CD14-positive monocyte (primary cell): ENCODE measurements around the gene BUD13. TPM values are rescaled to one million over a fixed set of nuclear protein-coding genes. Genes with fewer than 3 reads are reported as not detected.

ENCODE experiments used
- DNase-seq, 3 donors: peaks; one replicate each; pipeline ENCODE4 v3.0.0-alpha.2; 2011 to 2022
- H2AFZ ChIP-seq: 2 replicates; pipeline ENCODE4 v1.6.0; 2012; ENCODE audit warnings: mild to moderate bottlenecking, low read depth, low read length, inconsistent platforms; ENCODE audit not compliant: insufficient read depth, poor library complexity, severe bottlenecking
- H3K27ac ChIP-seq, 2 donors: 1 replicate in 1 of 2; 2 replicates in 1 of 2; pipeline ENCODE4 v1.5.1; 2012 to 2013; ENCODE audit warnings: low read length in 2 of 2, control low read depth in 1 of 2, inconsistent platforms in 1 of 2, low read depth in 1 of 2, mild to moderate bottlenecking in 1 of 2
- H3K27me3 ChIP-seq, 2 donors: one replicate each; pipeline versions ENCODE4 v1.6.0 to v1.6.1; 2011 to 2013; ENCODE audit warnings: low read length in 2 of 2; ENCODE audit not compliant: control insufficient read depth in 2 of 2, insufficient read depth in 2 of 2
- H3K36me3 ChIP-seq, 2 donors: replicated peaks in 1 of 2; 1 replicate in 1 of 2; 2 replicates in 1 of 2; pipeline versions ENCODE4 v1.5.1 to v1.6.1; 2012 to 2013; ENCODE audit warnings: low read length in 2 of 2, control low read depth in 1 of 2, inconsistent platforms in 1 of 2, mild to moderate bottlenecking in 1 of 2; ENCODE audit not compliant: insufficient read depth in 2 of 2, control insufficient read depth in 1 of 2
- H3K4me1 ChIP-seq, 2 donors: 1 replicate in 1 of 2; 2 replicates in 1 of 2; pipeline versions ENCODE4 v1.5.1 to v1.6.1; 2012 to 2013; ENCODE audit warnings: low read length in 2 of 2, control low read depth in 1 of 2, inconsistent platforms in 1 of 2, mild to moderate bottlenecking in 1 of 2, moderate library complexity in 1 of 2; ENCODE audit not compliant: insufficient read depth in 2 of 2, control insufficient read depth in 1 of 2
- H3K4me2 ChIP-seq: replicated peaks from 2 replicates; pipeline ENCODE3; 2012; ENCODE audit warnings: low read length, moderate library complexity, mild to moderate bottlenecking; ENCODE audit not compliant: poor library complexity, severe bottlenecking; ENCODE audit errors: extremely low read depth
- H3K4me3 ChIP-seq, 3 experiments: fragments of 200-600 bp in 1 of 3; sonication (generic) in 1 of 3; replicated peaks in 1 of 3; 1 replicate in 2 of 3; 2 replicates in 1 of 3; pipeline ENCODE4 v1.5.1; 2011 to 2013; ENCODE audit warnings: low read length in 3 of 3, mild to moderate bottlenecking in 3 of 3, control low read depth in 2 of 3, low read depth in 2 of 3, inconsistent platforms in 1 of 3, moderate library complexity in 1 of 3
- H3K79me2 ChIP-seq: 2 replicates; pipeline ENCODE4 v1.6.0; 2012; ENCODE audit warnings: mild to moderate bottlenecking, control low read depth, inconsistent platforms, low read length, moderate library complexity; ENCODE audit not compliant: insufficient read depth
- H3K9ac ChIP-seq: 2 replicates; pipeline ENCODE4 v1.6.0; 2017; ENCODE audit warnings: low read length, mild to moderate bottlenecking; ENCODE audit not compliant: insufficient read depth, poor library complexity, severe bottlenecking
- H3K9me3 ChIP-seq, 2 donors: replicated peaks in 1 of 2; 1 replicate in 1 of 2; 2 replicates in 1 of 2; pipeline versions ENCODE4 v1.5.1 to v1.6.1; 2012 to 2013; ENCODE audit warnings: low read length in 2 of 2, control low read depth in 1 of 2; ENCODE audit not compliant: control insufficient read depth in 1 of 2, insufficient read depth in 1 of 2
- H4K20me1 ChIP-seq: 2 replicates; pipeline ENCODE4 v1.6.0; 2012; ENCODE audit warnings: mild to moderate bottlenecking, low read length, control low read depth, moderate library complexity; ENCODE audit not compliant: insufficient read depth
- H3K27ac Mint-ChIP-seq, 7 donors: one replicate each; pipeline ENCODE4 v1.8.0; 2020; ENCODE audit warnings: mild to moderate bottlenecking in 7 of 7, mixed read lengths in 7 of 7, moderate library complexity in 6 of 7, inconsistent platforms in 2 of 7
- H3K27me3 Mint-ChIP-seq, 3 donors: one replicate each; pipeline ENCODE4 v1.8.0; 2021 to 2022; ENCODE audit warnings: low read depth in 3 of 3, mild to moderate bottlenecking in 3 of 3, mixed read lengths in 3 of 3, moderate library complexity in 3 of 3, inconsistent platforms in 1 of 3
- H3K36me3 Mint-ChIP-seq, 2 donors: one replicate each; pipeline ENCODE4 v1.8.0; 2020; ENCODE audit warnings: mixed read lengths in 2 of 2, inconsistent platforms in 1 of 2, mild to moderate bottlenecking in 1 of 2
- H3K4me1 Mint-ChIP-seq: one replicate; pipeline ENCODE4 v1.8.0; 2020; ENCODE audit warnings: mild to moderate bottlenecking, mixed read lengths
- H3K4me3 Mint-ChIP-seq, 2 donors: one replicate each; pipeline ENCODE4 v1.8.0; 2020; ENCODE audit warnings: mild to moderate bottlenecking in 2 of 2, mixed read lengths in 2 of 2, moderate library complexity in 1 of 2
- H3K9me3 Mint-ChIP-seq, 7 donors: one replicate each; pipeline ENCODE4 v1.8.0; 2020 to 2022; ENCODE audit warnings: mixed read lengths in 7 of 7, mild to moderate bottlenecking in 6 of 7, moderate library complexity in 6 of 7, inconsistent platforms in 2 of 7
- WGBS: methylation state at CpG from one replicate; pipeline ENCODE4 v1.1.5; 2013; ENCODE audit warnings: missing lambda C conversion rate; ENCODE audit not compliant: insufficient coverage; 5-methylcytosine and 5-hydroxymethylcytosine counted together
- intact Hi-C, 2 donors: fragments of 100-400 bp; cut with micrococcal nuclease; formaldehyde crosslinking; loops; one replicate each; pipeline versions ENCODE4 v1.15.0 to v1.15.1; 2023
- polyA plus RNA-seq, 3 donors: library from polyadenylated mRNA; depleted of rRNA in 1 of 3; unstranded in 2 of 3; stranded (reverse) in 1 of 3; fragments of 300-500 nt in 2 of 3; fragments of >200 nt in 1 of 3; fragmentation: Illumina TruSeq in 2 of 3; gene quantifications; 1 replicate in 2 of 3; 2 replicates in 1 of 3; pipeline ENCODE4 v1.2.3, GENCODE V29; 2012 to 2021
- TF ChIP-seq, protein P1 (sequence below): fragments of 200-600 bp; IDR thresholded peaks from one replicate; pipeline ENCODE4 v1.8.0; 2022; ENCODE audit warnings: antibody characterized with exemption, mild to moderate bottlenecking

Gene BUD13
- polyA plus RNA-seq, 3 donors: 4.2 to 8.7 (median 5.3) TPM

DNA sequence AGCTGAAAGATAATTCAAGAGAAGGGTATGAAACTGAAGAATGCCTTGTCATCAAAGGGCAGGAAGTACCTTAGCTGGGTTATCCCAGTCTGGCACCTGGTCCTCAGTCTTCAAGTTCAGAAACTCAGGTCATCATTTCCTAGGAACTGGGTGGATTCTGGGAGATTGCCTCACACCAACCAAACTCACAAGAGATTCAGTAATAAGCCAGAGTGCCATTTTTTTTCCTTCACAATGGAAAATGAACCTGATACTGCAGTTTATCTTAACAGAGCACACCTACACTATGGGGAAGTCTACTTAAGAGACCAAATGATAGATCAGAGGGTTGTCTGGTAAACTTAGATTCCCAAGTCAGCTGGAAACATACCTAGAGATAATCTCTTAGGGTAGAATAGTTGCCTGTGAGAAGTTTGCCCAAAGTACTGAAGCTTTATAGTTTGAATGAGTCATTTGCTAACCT lies 3.8 kb upstream of the BUD13 start:
- TF ChIP-seq, protein P1, sequence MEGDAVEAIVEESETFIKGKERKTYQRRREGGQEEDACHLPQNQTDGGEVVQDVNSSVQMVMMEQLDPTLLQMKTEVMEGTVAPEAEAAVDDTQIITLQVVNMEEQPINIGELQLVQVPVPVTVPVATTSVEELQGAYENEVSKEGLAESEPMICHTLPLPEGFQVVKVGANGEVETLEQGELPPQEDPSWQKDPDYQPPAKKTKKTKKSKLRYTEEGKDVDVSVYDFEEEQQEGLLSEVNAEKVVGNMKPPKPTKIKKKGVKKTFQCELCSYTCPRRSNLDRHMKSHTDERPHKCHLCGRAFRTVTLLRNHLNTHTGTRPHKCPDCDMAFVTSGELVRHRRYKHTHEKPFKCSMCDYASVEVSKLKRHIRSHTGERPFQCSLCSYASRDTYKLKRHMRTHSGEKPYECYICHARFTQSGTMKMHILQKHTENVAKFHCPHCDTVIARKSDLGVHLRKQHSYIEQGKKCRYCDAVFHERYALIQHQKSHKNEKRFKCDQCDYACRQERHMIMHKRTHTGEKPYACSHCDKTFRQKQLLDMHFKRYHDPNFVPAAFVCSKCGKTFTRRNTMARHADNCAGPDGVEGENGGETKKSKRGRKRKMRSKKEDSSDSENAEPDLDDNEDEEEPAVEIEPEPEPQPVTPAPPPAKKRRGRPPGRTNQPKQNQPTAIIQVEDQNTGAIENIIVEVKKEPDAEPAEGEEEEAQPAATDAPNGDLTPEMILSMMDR: no peak
- Mint-ChIP-seq H3K4me1 (peaks cover 22% of the 10 kb centered on the region), H3K9me3 (no peaks in the 10 kb centered on the region), H3K27me3 (peaks cover 0 to 2% (median 0%) of the 10 kb centered on the region in 3 donors), H3K27ac (peak overlapping the region in 2 of 7 donors; percentile 2 to 35), H3K4me3 (no peak overlapping the region), H3K36me3 (peaks cover 52 to 59% of the 10 kb centered on the region in 2 donors)
- Histone ChIP-seq H3K9ac (no peak overlapping the region), H3K4me3 (no peak overlapping the region), H3K4me1 (peaks cover 18 to 26% of the 10 kb centered on the region in 2 donors), H4K20me1 (no peaks in the 10 kb centered on the region), H3K27ac (no peak overlapping the region), H3K27me3 (no peaks in the 10 kb centered on the region), H3K4me2 (no peak overlapping the region), H3K79me2 (peaks cover 13% of the 10 kb centered on the region), H3K36me3 (peaks cover 43 to 59% of the 10 kb centered on the region in 2 donors), H2AFZ (no peak overlapping the region), H3K9me3 (no peaks in the 10 kb centered on the region)
- intact Hi-C loops: no loop called here
- DNase-seq: no peak

DNA sequence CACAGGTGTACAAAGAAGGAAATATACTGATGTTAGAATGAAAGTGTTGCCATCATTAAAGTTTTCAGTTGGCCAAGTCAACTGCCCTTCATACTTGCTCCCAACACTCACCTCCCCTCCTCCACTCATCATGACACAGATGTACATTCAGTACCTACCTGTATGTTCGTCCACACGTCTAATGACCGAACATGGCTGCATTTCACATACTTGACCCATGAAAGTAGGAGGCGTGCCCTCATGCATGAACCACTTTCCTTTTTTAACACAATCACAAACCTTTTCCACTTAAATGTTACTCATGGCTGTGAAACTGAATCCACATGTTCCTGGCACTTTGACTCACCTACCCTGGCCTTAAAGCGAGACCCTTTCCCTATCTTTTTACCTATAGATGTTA lies 3.2 kb upstream of the BUD13 start:
- H3K4me1 ChIP-seq: peaks cover 22 to 32% of the 10 kb centered on the region in 2 donors
- H4K20me1 ChIP-seq: peaks cover 2% of the 10 kb centered on the region
- peaks cover 37 to 53% of the 10 kb centered on the region in 2 donors for H3K36me3 ChIP-seq
- H3K4me3 Mint-ChIP-seq: no peak overlapping the region
- DNase-seq: no peak
- H3K27me3 ChIP-seq: no peaks in the 10 kb centered on the region
- H3K9ac ChIP-seq: no peak overlapping the region
- peaks cover 0 to 2% (median 0%) of the 10 kb centered on the region in 3 donors for H3K27me3 Mint-ChIP-seq
- WGBS: 97% methylated on average over 4 of the region's 5 CpGs
- intact Hi-C loops: no loop called here
- H2AFZ ChIP-seq: no peak overlapping the region
- no peak overlapping the region for H3K4me3 ChIP-seq
- TF ChIP-seq, protein P1: no peak
- H3K36me3 Mint-ChIP-seq: peaks cover 46 to 53% of the 10 kb centered on the region in 2 donors
- H3K4me1 Mint-ChIP-seq: peaks cover 25% of the 10 kb centered on the region
- no peaks in the 10 kb centered on the region for H3K9me3 Mint-ChIP-seq
- peaks cover 18% of the 10 kb centered on the region for H3K79me2 ChIP-seq
- H3K4me2 ChIP-seq: no peak overlapping the region
- peak overlapping the region in 1 of 7 donors; percentile 12 for H3K27ac Mint-ChIP-seq
- H3K9me3 ChIP-seq: no peaks in the 10 kb centered on the region
- no peak overlapping the region for H3K27ac ChIP-seq
